HG03558 (cell line): Measurements from ENCODE around the gene RAPGEF6.
"Not testable (repeated sequence)": the region's sequence is repeated elsewhere in the genome, so short reads cannot be mapped to it uniquely, and the experiment has no call there.

Source experiments
- ATAC-seq: cut with Tn5 transposase; IDR thresholded peaks from one replicate; pipeline ENCODE4 v1.9.1; 2021; ENCODE audit warnings: moderate number of reproducible peaks; ENCODE audit not compliant: unreplicated experiment; ENCODE audit errors: extremely low read depth

RAPGEF6 gene

DNA sequence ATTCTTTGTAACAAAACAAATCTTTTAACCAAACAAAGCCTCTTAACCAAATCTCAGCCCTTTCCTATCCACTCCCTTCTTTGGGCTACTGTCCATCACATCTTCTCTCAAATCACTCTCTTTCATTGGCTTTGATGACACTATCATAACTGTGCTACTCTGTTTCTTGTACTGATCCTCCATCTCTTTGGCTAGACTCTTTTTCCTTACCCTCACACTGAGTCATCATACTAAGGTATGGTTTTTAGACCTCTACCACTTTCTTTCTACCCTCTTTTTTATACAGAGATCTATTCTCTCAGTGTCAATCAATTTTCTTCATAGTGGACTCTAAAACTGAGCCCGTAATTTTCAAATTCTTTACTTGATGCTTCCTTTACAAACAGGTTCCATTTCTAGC, 174.9 kb downstream of the RAPGEF6 start:
- ATAC-seq = no peak

DNA sequence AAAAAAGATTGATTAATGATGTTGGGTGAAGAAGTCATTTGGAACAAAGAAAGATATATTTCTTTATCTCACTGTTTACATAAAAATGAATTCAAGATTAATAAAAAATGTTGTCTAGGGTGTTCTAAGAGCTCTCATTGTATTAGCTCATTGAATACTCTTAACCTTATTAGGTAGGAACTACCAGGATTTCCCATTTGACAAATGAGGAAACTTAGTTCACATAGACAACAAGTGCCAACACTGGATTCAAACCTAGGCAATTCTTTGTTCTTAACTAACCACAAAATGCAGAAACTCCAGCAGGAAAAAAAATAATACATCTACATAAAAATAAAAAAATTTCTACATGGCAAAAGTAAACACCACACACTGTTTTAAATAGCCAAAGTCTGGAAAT, 175.8 kb downstream of the RAPGEF6 start:
- no peak for ATAC-seq

DNA sequence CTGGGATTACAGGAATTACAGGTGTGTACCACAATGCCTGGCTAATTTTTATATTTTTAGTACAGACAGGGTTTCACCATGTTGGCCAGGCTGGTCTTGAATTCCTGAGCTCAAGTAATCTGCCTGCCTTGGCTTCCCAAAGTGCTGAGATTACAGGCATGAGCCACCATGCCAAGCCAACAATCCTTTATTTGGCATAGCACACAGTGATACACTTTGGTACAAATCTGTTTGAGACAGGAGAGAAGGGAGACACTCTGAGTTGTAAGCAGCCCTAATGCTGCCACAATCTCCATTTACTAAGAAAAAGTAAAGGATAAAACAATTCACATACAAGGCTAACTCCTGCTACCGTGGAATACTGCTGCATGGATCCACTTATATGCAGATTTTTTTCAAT, 177.8 kb downstream of the RAPGEF6 start:
- no peak for ATAC-seq

DNA sequence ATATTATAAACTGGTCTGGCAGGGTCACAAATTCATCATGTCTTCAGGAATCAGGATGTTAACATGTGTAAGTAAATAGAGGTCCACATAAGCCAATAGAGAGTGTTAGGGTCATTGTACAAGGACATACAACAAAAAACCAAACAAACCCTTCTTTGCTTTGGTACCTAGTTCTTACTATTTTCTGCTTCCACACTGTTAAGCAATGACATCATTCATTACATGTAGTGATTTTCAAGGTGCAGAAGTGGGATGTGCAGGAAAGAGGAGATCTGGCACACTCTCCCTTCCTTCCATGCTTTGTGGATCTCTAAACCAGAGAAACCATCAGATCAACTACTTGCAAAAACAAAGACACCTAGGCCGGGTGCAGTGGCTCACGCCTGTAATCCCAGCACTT, 184.1 kb downstream of the RAPGEF6 start:
- no peak for ATAC-seq

DNA sequence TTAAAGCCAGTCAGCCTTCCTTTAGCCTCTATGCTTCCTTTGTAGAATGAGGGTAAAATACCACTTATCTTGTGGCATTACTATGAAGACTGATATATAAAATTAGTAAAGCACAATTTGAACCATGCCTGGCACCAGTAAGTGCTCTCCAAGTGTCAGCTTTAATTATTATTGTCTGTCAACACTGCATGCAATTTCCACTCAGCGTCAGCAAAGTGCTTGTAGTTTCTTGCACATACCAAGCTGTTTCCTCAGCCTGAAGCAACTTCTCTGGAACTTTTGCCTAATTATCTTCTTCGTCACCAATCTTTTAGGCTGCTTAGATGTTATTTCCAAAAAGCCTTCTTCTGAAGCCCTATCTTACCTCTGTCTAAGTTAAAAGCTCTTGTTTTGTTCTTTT, 193.8 kb downstream of the RAPGEF6 start:
- ATAC-seq = no peak

DNA sequence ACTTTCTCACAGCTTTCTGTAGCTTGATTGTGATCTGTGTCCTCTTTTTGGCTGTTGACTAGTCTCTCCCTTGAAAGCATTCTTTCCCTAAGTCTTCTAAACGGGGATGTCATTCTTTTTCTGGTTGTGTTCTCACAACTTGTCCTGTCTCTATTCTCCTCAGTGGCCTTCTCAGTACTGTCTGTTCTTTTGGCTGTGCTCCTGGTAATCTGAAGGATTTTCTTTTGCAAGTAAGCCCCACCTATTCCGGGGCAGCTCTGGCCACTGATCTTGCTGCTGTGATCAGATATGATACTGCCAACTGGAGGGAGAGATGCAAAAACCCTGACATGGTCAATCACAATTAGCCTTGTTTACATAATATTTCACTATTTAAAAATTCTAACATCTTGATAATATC, 198.9 kb downstream of the RAPGEF6 start:
- no peak for ATAC-seq

DNA sequence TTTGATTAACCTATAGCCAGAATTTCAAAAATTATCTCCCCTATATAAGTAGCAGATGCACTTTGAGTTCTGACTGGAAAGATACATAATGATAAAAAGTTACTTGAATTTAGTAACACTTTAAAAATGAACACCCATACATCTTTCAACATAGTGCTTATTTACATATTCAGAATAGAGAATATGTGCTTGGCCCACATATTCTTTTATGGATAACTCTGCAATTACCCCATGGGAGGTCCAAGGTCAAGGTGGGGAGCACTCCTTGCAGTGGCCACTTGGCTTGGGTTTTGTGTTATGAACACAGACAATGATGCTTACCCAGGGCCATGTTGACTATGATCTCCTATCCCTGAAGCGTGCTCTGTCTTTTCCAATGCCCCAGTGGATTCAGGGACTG, 201.9 kb downstream of the RAPGEF6 start:
- ATAC-seq = no peak

DNA sequence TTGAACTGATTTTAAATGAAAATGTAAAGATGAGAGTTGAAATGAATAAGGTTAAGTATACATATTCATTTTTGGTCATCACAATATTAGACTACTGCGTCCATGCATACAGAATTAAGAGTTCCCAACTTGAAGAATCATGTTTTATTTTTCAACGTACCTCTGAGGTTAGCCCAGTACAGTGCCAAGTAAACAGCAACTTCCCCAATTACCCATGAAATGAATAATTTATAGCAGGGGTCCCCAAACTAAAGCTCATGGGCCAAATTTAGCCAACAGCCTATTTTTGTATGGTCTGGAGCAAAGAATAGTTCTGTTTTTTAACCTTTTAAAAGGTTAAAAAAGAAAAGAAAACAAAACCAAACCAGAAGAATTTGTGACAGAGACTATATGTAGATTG, 203.2 kb downstream of the RAPGEF6 start:
- ATAC-seq = no peak

DNA sequence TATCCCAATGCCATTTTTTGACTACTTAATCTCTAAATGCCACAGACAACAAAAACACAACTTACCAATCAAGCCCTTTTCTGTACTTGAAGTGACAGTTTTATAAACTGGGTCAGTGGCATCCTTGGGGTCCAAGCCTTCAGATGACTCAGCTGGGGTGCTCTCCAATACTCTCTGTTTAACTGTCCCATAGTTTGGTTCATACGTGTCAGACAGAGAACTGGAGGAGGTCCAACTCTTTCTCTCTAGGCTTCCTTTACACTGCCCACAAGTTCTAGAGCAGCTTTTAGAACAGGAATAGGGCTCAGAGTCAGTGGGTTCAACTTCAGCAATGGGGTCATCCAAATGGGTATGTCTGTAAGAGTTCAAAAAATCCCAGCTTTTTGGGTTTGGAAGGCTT, 204.2 kb downstream of the RAPGEF6 start:
- no peak for ATAC-seq

DNA sequence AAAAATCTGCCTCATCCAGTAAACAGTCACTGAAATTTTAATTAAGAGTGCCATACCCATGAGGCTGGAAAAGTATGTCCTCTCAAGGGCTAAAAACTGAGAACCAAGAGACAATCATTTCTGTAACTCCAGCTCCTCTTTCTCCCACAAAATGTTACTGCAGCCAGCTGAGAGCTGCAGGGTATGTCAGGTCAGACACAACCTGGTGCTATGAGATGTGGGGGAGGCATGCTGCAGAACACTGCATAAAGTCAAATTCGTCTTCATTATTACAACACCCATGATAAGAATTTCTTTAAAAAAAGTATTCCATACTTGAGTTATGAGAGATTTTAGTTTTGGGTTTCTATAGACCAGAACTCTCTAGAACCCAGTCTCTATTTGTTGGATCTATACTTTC, 209.0 kb downstream of the RAPGEF6 start:
- no peak for ATAC-seq

DNA sequence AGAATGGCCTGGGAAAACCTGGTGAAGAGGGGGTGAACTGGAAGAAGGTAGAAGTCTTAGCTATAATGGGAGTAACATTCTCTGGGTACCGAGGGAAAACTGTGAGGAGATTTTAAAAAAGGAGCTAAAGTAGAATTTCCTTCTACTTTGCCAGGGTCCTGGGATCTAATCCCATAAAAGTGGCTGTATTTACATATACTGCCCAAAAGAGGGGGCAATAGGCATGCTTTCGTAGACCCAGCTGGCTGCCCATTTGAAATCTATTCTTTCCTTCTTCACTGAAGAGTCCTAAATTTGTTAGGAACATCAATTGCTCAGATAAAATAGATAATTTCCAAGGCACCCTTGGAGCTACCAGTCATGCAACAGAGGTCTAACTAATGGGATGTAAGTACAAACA, 212.0 kb downstream of the RAPGEF6 start:
- ATAC-seq = no peak

DNA sequence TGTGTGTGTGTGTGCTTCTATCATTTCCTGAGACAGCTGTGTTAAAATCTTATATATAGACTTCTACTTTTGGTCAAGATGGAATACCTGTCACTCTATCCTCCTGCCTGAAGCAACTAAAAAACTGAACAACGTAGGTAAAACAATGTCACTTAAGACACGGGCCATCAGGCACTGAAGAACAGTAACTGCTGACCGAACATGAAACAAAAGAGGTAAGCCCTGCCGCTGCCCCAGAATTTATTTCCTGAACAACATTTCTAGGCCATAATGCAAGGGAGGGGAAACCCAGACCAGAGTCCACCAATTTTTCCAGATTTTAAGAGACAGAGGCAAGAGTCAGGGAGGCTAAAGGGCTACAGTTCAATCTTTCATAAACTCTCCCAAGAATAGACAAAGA, 215.2 kb downstream of the RAPGEF6 start:
- ATAC-seq = no peak

DNA sequence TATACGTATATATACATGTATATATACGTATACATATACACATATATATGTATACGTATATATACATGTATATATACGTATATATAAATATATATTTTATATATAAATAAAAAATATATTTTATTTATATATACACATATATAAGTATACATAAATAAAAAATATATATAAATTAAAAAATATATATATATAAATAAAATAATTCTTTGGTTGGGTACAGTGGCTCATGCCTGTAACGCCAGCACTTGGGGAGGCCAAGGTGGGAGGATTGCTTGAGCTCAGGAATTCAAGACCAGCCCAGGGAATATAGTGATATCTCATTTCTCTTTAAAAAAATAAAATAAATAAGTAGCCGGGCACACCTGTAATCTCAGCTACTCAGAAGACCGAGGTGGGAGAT, 216.2 kb downstream of the RAPGEF6 start:
- ATAC-seq = no peak

DNA sequence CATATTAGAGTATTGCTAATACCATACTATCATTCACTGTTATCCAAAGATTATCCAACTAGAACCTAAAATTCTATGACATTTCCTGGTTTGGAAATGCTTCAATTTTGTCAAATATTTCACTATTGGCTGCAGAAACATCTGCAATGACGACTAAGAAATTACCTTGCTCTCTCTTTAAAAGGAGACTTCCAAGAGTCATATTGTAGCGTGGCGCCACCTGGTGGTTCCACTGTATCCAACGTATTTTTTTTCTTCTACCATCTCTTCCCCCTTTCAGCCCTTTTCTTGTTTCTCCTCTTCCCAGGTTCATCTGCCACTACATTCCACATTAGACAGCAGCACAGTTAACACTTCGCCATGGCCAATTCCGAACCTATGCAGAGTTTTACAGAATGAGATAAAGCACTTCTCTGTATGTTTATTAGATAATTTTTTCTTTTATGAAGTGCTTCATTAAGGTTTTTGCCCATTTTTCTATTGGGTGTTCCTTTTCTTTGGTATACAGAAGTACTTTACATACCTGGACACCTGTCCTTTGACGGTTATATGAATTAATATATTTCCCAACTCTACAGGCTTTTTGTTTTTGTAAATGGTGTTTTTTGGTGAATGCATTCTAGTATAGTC, 217.7 kb downstream of the RAPGEF6 start:
- peak; percentile 12 for ATAC-seq

DNA sequence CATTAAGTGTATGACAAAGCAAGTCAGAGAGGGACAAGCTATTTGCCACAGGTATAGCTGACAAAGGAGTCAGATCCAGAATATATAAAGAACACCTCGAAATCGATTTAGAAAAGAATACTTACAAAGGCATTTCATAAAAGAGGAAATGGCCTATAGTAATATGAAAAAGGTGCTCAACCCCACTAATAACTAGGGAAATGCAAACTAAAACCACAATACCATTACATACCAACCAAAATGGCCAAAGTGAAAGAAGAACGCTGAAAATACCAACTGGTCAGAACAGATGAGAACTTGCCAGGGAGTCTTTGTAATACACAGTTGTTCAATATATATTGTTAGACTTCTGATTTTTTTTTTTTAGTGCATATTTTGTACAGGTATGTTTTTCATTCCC, 218.3 kb downstream of the RAPGEF6 start:
- peak; percentile 49 for ATAC-seq

DNA sequence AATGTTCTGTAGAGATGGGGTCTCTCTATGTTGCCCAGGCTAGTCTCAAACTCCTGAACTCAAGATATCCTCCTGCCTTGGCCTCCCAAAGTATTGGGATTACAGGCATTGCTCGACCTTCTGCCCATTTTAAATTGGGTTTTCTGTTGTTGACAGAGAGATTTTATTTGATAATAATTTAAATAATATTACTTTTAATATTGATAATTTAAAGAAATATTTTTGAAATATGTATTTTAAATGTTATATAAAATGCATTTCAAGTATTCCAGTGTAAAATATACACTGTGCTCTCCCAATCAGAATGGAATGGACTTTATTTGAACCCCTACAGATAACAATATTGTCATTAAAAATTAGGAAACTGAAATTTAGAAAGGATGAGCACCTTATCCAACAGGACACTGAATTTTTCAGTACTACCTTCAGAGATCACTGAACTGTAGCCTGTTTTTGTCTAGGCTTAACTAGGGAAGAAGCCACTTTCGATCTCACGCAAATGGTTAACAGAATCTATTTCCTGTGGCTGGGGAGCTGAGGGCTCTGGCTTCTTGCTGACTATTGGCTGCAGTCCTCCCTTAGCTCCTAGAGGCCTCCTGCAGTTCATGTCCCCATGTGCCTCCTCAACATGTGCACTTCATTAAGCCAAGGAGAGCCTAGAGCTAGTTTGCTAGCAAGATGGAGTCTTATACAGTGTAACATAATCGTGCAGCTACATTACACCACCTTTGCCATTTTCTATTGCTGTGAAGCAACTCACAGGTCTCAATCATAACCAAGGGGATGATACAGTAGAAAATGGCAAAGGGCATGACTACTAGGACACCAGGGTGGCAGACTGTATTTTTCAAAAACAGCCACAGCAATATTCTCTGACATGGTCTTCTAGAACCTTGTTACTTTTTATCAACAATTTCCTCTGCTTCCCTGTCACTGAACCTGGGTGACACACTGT, 221.1 kb downstream of the RAPGEF6 start:
- peak; percentile 66 for ATAC-seq

DNA sequence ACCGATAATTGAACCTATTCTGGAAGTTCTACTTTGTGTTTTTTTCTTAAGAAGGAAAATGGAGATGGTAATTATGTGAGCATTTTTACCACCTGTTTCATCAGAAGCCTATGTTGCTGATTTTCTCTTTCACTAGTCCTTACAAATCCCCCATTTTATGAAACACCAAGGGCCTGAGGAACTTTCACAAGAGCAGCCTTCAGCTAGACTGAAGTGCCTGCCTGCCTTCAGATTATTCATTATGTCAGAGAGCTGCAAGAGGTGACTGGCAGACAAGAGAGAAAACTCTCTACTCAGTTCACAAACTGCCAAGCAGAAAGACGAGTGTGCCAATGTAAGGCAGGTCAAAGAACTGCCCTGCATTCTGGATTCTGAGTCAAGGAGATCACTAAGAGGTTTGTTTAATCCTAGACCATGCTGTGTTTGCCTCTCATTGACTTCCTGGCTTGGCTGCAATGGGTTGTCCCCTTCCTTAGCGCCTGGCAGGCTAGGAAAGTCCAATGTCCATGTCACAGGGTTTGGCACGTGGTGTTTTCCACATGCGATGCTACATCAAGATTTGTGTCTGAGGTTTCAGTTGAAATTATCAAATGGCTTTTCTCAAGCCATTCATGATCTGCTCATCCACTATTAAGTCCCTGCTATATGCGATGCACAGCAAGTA, 227.9 kb downstream of the RAPGEF6 start:
- ATAC-seq = no peak

DNA sequence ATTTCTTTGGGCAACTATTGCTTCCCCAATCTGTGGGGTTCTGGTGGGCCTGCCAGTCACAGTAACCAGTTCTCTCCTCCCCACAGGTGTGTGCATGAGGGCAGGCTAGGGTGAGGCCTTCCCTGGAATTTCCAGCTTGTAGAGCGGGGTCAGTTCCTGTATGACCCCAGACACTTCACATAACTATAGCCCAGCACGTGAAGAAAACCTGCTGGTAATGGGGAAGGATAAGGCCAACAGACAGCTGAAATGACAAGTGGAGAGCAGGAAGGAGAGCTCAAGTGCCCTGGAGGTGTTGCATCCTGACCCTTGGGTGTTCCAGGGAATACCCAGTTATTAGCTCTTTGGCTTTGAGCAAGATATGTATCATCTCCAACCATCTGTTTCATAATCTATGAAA, 229.0 kb downstream of the RAPGEF6 start:
- ATAC-seq = no peak

DNA sequence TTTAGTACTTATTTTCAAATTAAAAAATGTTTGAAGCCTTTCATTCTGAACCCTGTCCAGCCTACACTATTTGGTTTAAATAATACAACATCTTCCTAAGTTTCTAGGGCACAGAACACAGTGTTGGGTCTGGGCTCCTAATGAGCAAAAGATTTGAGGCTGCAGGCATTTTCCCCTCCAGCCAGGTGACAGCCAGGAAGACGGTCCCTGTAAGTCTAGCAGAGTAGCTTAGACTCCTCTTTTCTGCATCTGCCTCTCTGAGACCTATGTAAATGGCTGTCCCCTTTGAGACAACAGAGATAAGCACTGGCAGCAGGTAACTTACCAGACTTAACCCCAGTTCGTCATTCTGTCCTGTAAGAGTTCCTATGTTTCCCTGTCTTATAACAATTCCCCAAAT, 229.4 kb downstream of the RAPGEF6 start:
- no peak for ATAC-seq

DNA sequence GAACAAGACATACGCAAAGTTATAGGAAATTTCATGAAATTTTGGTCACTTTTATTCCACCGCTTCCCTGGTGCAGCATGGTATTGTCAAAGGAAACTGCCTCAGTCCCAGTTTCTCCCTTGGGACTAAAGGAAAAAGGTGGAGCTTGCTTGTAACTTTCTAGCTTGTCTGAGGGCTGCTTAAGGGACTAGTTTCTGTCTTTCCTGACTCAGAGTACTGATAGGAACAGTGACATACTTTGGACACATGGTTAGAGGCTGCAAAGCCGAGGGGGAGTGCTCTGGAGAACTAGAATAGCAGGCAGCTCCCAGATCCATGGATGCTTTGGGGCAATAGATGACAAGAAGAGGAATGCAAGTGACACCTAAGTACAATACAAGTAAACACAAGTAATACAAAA, 234.4 kb downstream of the RAPGEF6 start:
- no peak for ATAC-seq

DNA sequence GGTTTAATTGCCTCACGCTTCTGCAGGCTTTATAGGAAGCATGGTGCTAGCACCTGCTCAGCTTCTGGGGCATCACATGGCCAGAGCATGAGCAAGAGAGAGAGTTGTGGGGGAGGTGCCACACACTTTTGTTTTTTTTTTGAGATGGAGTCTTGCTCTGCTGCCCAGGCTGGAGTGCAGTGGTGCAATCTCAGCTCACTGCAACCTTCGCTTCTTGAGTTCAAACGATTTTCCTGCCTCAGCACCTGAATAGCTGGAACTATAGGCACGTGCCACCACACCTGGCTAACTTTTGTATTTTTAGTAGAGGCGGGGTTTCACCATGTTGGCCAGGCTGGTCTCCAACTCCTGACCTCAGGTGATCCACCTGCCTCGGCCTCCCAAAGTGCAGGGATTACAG, 236.0 kb downstream of the RAPGEF6 start:
- ATAC-seq = not testable (repeated sequence)
